Esophagus squamous epithelium (tissue), 5 donors: ENCODE results near the gene ADTRP. TPM values are rescaled to one million over a fixed set of nuclear protein-coding genes. Genes with fewer than 3 reads are reported as not detected.

ENCODE experiments used
- DNase-seq: peaks from one replicate; lab custom pipeline; 2025; lab: John Stamatoyannopoulos, UW
- H3K27ac ChIP-seq, 4 donors: fragments of 200-600 bp; sonication (generic); one replicate each; pipeline ENCODE4 v1.5.1; 2016 to 2019; ENCODE audit warnings: mild to moderate bottlenecking in 1 of 4
- H3K27me3 ChIP-seq, 4 donors: fragments of 200-600 bp; sonication (generic); 1 replicate in 3 of 4; 2 replicates in 1 of 4; pipeline versions ENCODE4 v1.5.1 to v1.6.0; 2017 to 2021; ENCODE audit warnings: antibody characterized with exemption in 1 of 4
- H3K36me3 ChIP-seq, 3 donors: fragments of 200-600 bp; sonication (generic); one replicate each; pipeline ENCODE4 v1.5.1; 2016 to 2019
- H3K4me1 ChIP-seq, 3 donors: fragments of 200-600 bp; sonication (generic); one replicate each; pipeline ENCODE4 v1.5.1; 2017 to 2019
- H3K4me3 ChIP-seq, 4 donors: fragments of 200-600 bp; sonication (generic); 1 replicate in 3 of 4; 2 replicates in 1 of 4; pipeline ENCODE4 v1.5.1; 2016 to 2019; ENCODE audit warnings: mild to moderate bottlenecking in 2 of 4, moderate library complexity in 1 of 4
- H3K9me3 ChIP-seq, 3 donors: fragments of 200-600 bp; sonication (generic); one replicate each; pipeline ENCODE4 v1.5.1; 2016 to 2019
- CTCF ChIP-seq, 6 experiments: fragments of 450-650 bp in 4 of 6; fragments of 200-600 bp in 2 of 6; sonication (generic) in 2 of 6; IDR thresholded peaks; one replicate each; pipeline ENCODE4 v1.5.1; 2016 to 2019; ENCODE audit warnings: antibody characterized with exemption in 6 of 6, mild to moderate bottlenecking in 4 of 6, moderate library complexity in 4 of 6
- POLR2A ChIP-seq, 4 donors: fragments of 450-650 bp; IDR thresholded peaks; one replicate each; pipeline ENCODE4 v1.6.1; 2017; ENCODE audit warnings: antibody characterized with exemption in 4 of 4, mild to moderate bottlenecking in 4 of 4, moderate library complexity in 3 of 4
- WGBS, 2 donors: methylation state at CpG; one replicate each; pipeline ENCODE4 v1.1.5; 2018; 5-methylcytosine and 5-hydroxymethylcytosine counted together
- intact Hi-C: fragments of 100-400 bp; cut with DNase I; formaldehyde crosslinking; loops from one replicate; pipeline ENCODE4 v1.15.0; 2022
- total RNA-seq, 4 donors: library from RNA; depleted of rRNA; stranded (reverse); fragments of >200 nt; gene quantifications; one replicate each; pipeline ENCODE4 v1.1.0, GENCODE V29; 2016
- donor health status: DM: yes; HTN: yes; CAD: no.

ADTRP gene
- total RNA-seq, 4 donors from 2014 or later, result 0.76 to 2.5 (median 1.6) TPM

- 80 to 88% methylated on average over 7 of the region's 7 CpGs for WGBS, 2 donors
- Histone ChIP-seq H3K36me3 (no peaks in the 10 kb centered on the region), H3K27ac (no peak overlapping the region), H3K4me1 (peaks cover 0 to 20% (median 5%) of the 10 kb centered on the region in 3 donors), H3K27me3 (no peaks in the 10 kb centered on the region), H3K9me3 (no peaks in the 10 kb centered on the region), H3K4me3 (no peak overlapping the region)
- no peak for TF ChIP-seq POLR2A (IDR thresholded peaks at IDR 0.05)
- no peak for TF ChIP-seq CTCF (IDR thresholded peaks at IDR 0.05)
- intact Hi-C loops, result no loop called here
- DNase-seq, result no peak
These were observed 19.9 kb upstream of the ADTRP start for GRCh38 chr6:11798538-11798937.

- no peaks in the 10 kb centered on the region for H3K27me3 ChIP-seq
- intact Hi-C loops, result no loop called here
- H3K36me3 ChIP-seq, result no peaks in the 10 kb centered on the region
- WGBS, 2 donors, result 19 to 43% methylated on average over 1 of the region's 1 CpG
- H3K9me3 ChIP-seq, result no peaks in the 10 kb centered on the region
- no peak for DNase-seq
- peaks cover 0 to 20% (median 5%) of the 10 kb centered on the region in 3 donors for H3K4me1 ChIP-seq
- H3K27ac ChIP-seq, result no peak overlapping the region
- H3K4me3 ChIP-seq, result no peak overlapping the region
- no peak for TF ChIP-seq CTCF (IDR thresholded peaks at IDR 0.05)
- no peak for TF ChIP-seq POLR2A (IDR thresholded peaks at IDR 0.05)
These were observed 19.5 kb upstream of the ADTRP start for GRCh38 chr6:11798096-11798495.

GRCh38 chr6:11796829-11797228 lies 18.2 kb upstream of the ADTRP start:
- 82 to 90% methylated on average over 4 to 5 of the region's 5 CpGs for WGBS, 2 donors
- Histone ChIP-seq H3K4me3 (no peak overlapping the region), H3K27ac (no peak overlapping the region), H3K36me3 (no peaks in the 10 kb centered on the region), H3K4me1 (peaks cover 0 to 20% (median 5%) of the 10 kb centered on the region in 3 donors), H3K27me3 (no peaks in the 10 kb centered on the region), H3K9me3 (no peaks in the 10 kb centered on the region)
- no peak for TF ChIP-seq POLR2A (IDR thresholded peaks at IDR 0.05)
- TF ChIP-seq CTCF (IDR thresholded peaks at IDR 0.05), result no peak
- DNase-seq, result no peak
- intact Hi-C loops, result no loop called here

GRCh38 chr6:11795403-11795802 lies 16.8 kb upstream of the ADTRP start:
- intact Hi-C loops, result no loop called here
- Histone ChIP-seq H3K9me3 (no peaks in the 10 kb centered on the region), H3K4me3 (no peak overlapping the region), H3K27me3 (no peaks in the 10 kb centered on the region), H3K4me1 (peaks cover 0 to 20% (median 5%) of the 10 kb centered on the region in 3 donors), H3K27ac (peak overlapping the region in 3 of 4 donors; percentile 17 to 52 (median 45)), H3K36me3 (no peaks in the 10 kb centered on the region)
- WGBS, 2 donors, result 88 to 89% methylated on average over 4 of the region's 4 CpGs
- DNase-seq, result no peak
- TF ChIP-seq POLR2A (IDR thresholded peaks at IDR 0.05) (no peak), CTCF (IDR thresholded peaks at IDR 0.05) (no peak)

- no peak overlapping the region for H3K4me3 ChIP-seq
- no peaks in the 10 kb centered on the region for H3K36me3 ChIP-seq
- no peaks in the 10 kb centered on the region for H3K27me3 ChIP-seq
- H3K27ac ChIP-seq, result no peak overlapping the region
- H3K9me3 ChIP-seq, result no peaks in the 10 kb centered on the region
- peaks cover 0 to 19% (median 5%) of the 10 kb centered on the region in 3 donors for H3K4me1 ChIP-seq
- no peak for DNase-seq
- 74 to 76% methylated on average over 1 of the region's 1 CpG for WGBS, 2 donors
- intact Hi-C loops, result no loop called here
- no peak for TF ChIP-seq CTCF (IDR thresholded peaks at IDR 0.05)
- TF ChIP-seq POLR2A (IDR thresholded peaks at IDR 0.05), result no peak
These were observed 14.7 kb upstream of the ADTRP start for GRCh38 chr6:11793277-11793676.
